Measurements from ENCODE around the gene ADCY5. TPM values are rescaled to one million over a fixed set of nuclear protein-coding genes. Genes with fewer than 3 reads are reported as not detected.
A peak's percentile ranks its signal among the peaks of the same experiment; 100 is the strongest.

ADCY5 gene
- total RNA-seq, 1 donor from 2014 or later, result 25.8 TPM

GRCh38 chr3:123342631-123343080 is 106.2 kb downstream of the ADCY5 start:
- no peak for DNase-seq (ENCODE audit: low spot score)

- no peak for DNase-seq (ENCODE audit: low spot score)
Measured at GRCh38 chr3:123341871-123342630, 106.8 kb downstream of the ADCY5 start.

- DNase-seq (ENCODE audit: low spot score), result no peak
Measured at GRCh38 chr3:123340336-123340735, 108.6 kb downstream of the ADCY5 start.

GRCh38 chr3:123339302-123339701 is 109.6 kb downstream of the ADCY5 start:
- no peak for DNase-seq (ENCODE audit: low spot score)

- no peak for DNase-seq (ENCODE audit: low spot score)
Measured at GRCh38 chr3:123338620-123339061, 110.2 kb downstream of the ADCY5 start.

- DNase-seq (ENCODE audit: low spot score), result no peak
Measured at GRCh38 chr3:123337948-123338619, 110.8 kb downstream of the ADCY5 start.

GRCh38 chr3:123337226-123337625 is 111.7 kb downstream of the ADCY5 start:
- DNase-seq (ENCODE audit: low spot score), result no peak

- no peak for DNase-seq (ENCODE audit: low spot score)
Measured at GRCh38 chr3:123336441-123336851, 112.4 kb downstream of the ADCY5 start.

- DNase-seq (ENCODE audit: low spot score), result no peak
Measured at GRCh38 chr3:123336001-123336400, 112.9 kb downstream of the ADCY5 start.

- no peak for DNase-seq (ENCODE audit: low spot score)
Measured at GRCh38 chr3:123335007-123335670, 113.8 kb downstream of the ADCY5 start.

GRCh38 chr3:123334056-123334455 is 114.8 kb downstream of the ADCY5 start:
- DNase-seq (ENCODE audit: low spot score), result no peak

GRCh38 chr3:123333401-123333800 is 115.5 kb downstream of the ADCY5 start:
- DNase-seq (ENCODE audit: low spot score), result no peak

GRCh38 chr3:123332124-123332641 is 116.7 kb downstream of the ADCY5 start:
- no peak for DNase-seq (ENCODE audit: low spot score)

- DNase-seq (ENCODE audit: low spot score), result no peak
Measured at GRCh38 chr3:123331651-123332050, 117.2 kb downstream of the ADCY5 start.

- peak; percentile 34 for DNase-seq (ENCODE audit: low spot score)
Measured at GRCh38 chr3:123331006-123331405, 117.9 kb downstream of the ADCY5 start.

- DNase-seq (ENCODE audit: low spot score), result no peak
Measured at GRCh38 chr3:123330441-123330991, 118.4 kb downstream of the ADCY5 start.

GRCh38 chr3:123329636-123330340 is 119.1 kb downstream of the ADCY5 start:
- peak; percentile 17 for DNase-seq (ENCODE audit: low spot score)

GRCh38 chr3:123328851-123329635 is 119.8 kb downstream of the ADCY5 start:
- DNase-seq (ENCODE audit: low spot score), result peak; percentile 84

GRCh38 chr3:123327956-123328850 is 120.7 kb downstream of the ADCY5 start:
- DNase-seq (ENCODE audit: low spot score), result no peak

Measured in mucosa of gallbladder (tissue), 1 donor.